ENCODE measurements around the gene ATP1A1. TPM values are rescaled to one million over a fixed set of nuclear protein-coding genes. Genes with fewer than 3 reads are reported as not detected.

Gene ATP1A1
- total RNA-seq, 1 experiment from 2014 or later, result 181 TPM

GRCh38 chr1:116431870-116432500, 58.9 kb downstream of the ATP1A1 start:
- Histone ChIP-seq H3K36me3 (ENCODE audit: low read depth, low read length) (no peaks in the 10 kb centered on the region), H3K27me3 (ENCODE audit: low read length) (no peaks in the 10 kb centered on the region), H3K4me3 (ENCODE audit: low read length) (no peak overlapping the region), H3K4me2 (ENCODE audit: low read length) (no peak overlapping the region), H3K79me2 (ENCODE audit: low read length) (no peaks in the 10 kb centered on the region), H3K9me3 (ENCODE audit: low read length) (no peaks in the 10 kb centered on the region), H3K4me1 (ENCODE audit: insufficient read depth, low read length) (no peaks in the 10 kb centered on the region), H3F3A (ENCODE audit: low read length, unreplicated experiment) (no peaks in the 10 kb centered on the region), H2AFZ (ENCODE audit: low read length) (no peak overlapping the region), H4K20me1 (ENCODE audit: low read length) (no peaks in the 10 kb centered on the region), H3K27ac (ENCODE audit: low read length) (no peak overlapping the region), H3K9ac (ENCODE audit: low read length) (no peak overlapping the region), H3K9me2 (replicated peaks; ENCODE audit: low read length) (no peaks in the 10 kb centered on the region)
- no peak for DNase-seq
- ATAC-seq, result no peak
- ChIA-PET POLR2A (ENCODE audit: unreplicated experiment) (no interaction called here), CTCF (no interaction called here)
- no peak for TF ChIP-seq CTCF (conservative IDR thresholded peaks at IDR 0.05; ENCODE audit: low read depth, low read length)
- no peak for TF ChIP-seq EZH2phosphoT487 (IDR thresholded peaks at IDR 0.05; ENCODE audit: borderline replicate concordance, low read length)
- TF ChIP-seq EZH2 (IDR thresholded peaks at IDR 0.05; ENCODE audit: low read length, unreplicated experiment), result no peak
- BruUV-seq (replicated peaks), result no TSS peak
- intact Hi-C loops (cut with micrococcal nuclease), result no loop called here

GRCh38 chr1:116432655-116433265, 59.7 kb downstream of the ATP1A1 start:
- CTCF ChIA-PET, result no interaction called here
- no peak overlapping the region for H3K9ac ChIP-seq (ENCODE audit: low read length)

More at GRCh38 chr1:116432655-116433265, 59.7 kb downstream of the ATP1A1 start:
- Histone ChIP-seq H3K27me3 (ENCODE audit: low read length) (no peaks in the 10 kb centered on the region), H3K27ac (ENCODE audit: low read length) (no peak overlapping the region), H3K9me3 (ENCODE audit: low read length) (no peaks in the 10 kb centered on the region), H3K79me2 (ENCODE audit: low read length) (no peaks in the 10 kb centered on the region), H4K20me1 (ENCODE audit: low read length) (no peaks in the 10 kb centered on the region), H3K4me1 (ENCODE audit: insufficient read depth, low read length) (no peaks in the 10 kb centered on the region), H3F3A (ENCODE audit: low read length, unreplicated experiment) (no peaks in the 10 kb centered on the region), H3K9me2 (replicated peaks; ENCODE audit: low read length) (no peaks in the 10 kb centered on the region), H2AFZ (ENCODE audit: low read length) (no peak overlapping the region), H3K36me3 (ENCODE audit: low read depth, low read length) (no peaks in the 10 kb centered on the region), H3K4me2 (ENCODE audit: low read length) (no peak overlapping the region), H3K4me3 (ENCODE audit: low read length) (no peak overlapping the region)
- no peak for DNase-seq
- no peak for TF ChIP-seq EZH2phosphoT487 (IDR thresholded peaks at IDR 0.05; ENCODE audit: borderline replicate concordance, low read length)
- no peak for TF ChIP-seq CTCF (conservative IDR thresholded peaks at IDR 0.05; ENCODE audit: low read depth, low read length)
- TF ChIP-seq EZH2 (IDR thresholded peaks at IDR 0.05; ENCODE audit: low read length, unreplicated experiment), result no peak
- intact Hi-C loops (cut with micrococcal nuclease), result no loop called here
- no TSS peak for BruUV-seq (replicated peaks)
- POLR2A ChIA-PET (ENCODE audit: unreplicated experiment), result no interaction called here
- no peak for ATAC-seq

Measured in PC-3 (cell line).